HEK293 (cell line): ENCODE measurements around the gene RASSF3.
"Not testable (repeated sequence)": the region's sequence is repeated elsewhere in the genome, so short reads cannot be mapped to it uniquely, and the experiment has no call there.

Experiments
- SALL2 ChIP-seq: fragments of 450-650 bp; formaldehyde crosslinking; IDR thresholded peaks from 2 replicates; pipeline ENCODE4 v1.5.0; 2017; ENCODE audit warnings: missing biosample characterization, mild to moderate bottlenecking, missing genetic modification characterization, borderline replicate concordance
- ZBTB7A ChIP-seq: fragments of 450-650 bp; formaldehyde crosslinking; IDR thresholded peaks from 2 replicates; pipeline ENCODE4 v1.5.1; 2016; ENCODE audit warnings: low read depth, missing biosample characterization, missing genetic modification characterization
- ZFP69B ChIP-seq: fragments of 450-650 bp; formaldehyde crosslinking; IDR thresholded peaks from 2 replicates; pipeline ENCODE4 v1.5.1; 2016; ENCODE audit warnings: missing biosample characterization, missing genetic modification characterization
- ZNF10 ChIP-seq: fragments of 450-650 bp; formaldehyde crosslinking; IDR thresholded peaks from 2 replicates; pipeline ENCODE4 v1.5.1; 2017; ENCODE audit warnings: missing biosample characterization, missing genetic modification characterization
- ZNF274 ChIP-seq, 2 experiments: fragments of 200-500 bp in 1 of 2; fragments of 450-650 bp in 1 of 2; sonication (Bioruptor generic) in 1 of 2; formaldehyde crosslinking in 1 of 2; IDR thresholded peaks; 2 replicates each; pipeline versions ENCODE4 v1.5.1 to v1.6.1; 2014 to 2016; ENCODE audit warnings: borderline replicate concordance in 1 of 2, inconsistent platforms in 1 of 2, low read length in 1 of 2, missing biosample characterization in 1 of 2, missing genetic modification characterization in 1 of 2
- ZNF280D ChIP-seq: fragments of 450-650 bp; formaldehyde crosslinking; IDR thresholded peaks from 2 replicates; pipeline ENCODE4 v1.5.1; 2016; ENCODE audit warnings: missing biosample characterization, missing genetic modification characterization
- TF ChIP-seq, protein P1 (sequence below): fragments of 450-650 bp; formaldehyde crosslinking; IDR thresholded peaks from 2 replicates; pipeline ENCODE4 v1.5.1; 2016; ENCODE audit warnings: missing biosample characterization, missing genetic modification characterization
- TF ChIP-seq, protein P2 (sequence below): fragments of 450-650 bp; formaldehyde crosslinking; IDR thresholded peaks from 2 replicates; pipeline ENCODE4 v1.5.1; 2016; ENCODE audit warnings: missing biosample characterization, missing genetic modification characterization
- TF ChIP-seq, protein P3 (sequence below): IDR thresholded peaks from 2 replicates; pipeline ENCODE4 v1.6.1; 2011; ENCODE audit warnings: mild to moderate bottlenecking, low read depth, low read length, borderline replicate concordance

- not testable (repeated sequence) for TF ChIP-seq SALL2 (tag by site-specific recombination); ZNF274 (IDR thresholded peaks at IDR 0.05; ENCODE audit: low read length); ZNF274 (tag by site-specific recombination; IDR thresholded peaks at IDR 0.05; ENCODE audit: borderline replicate concordance); ZNF10 (tag by site-specific recombination); ZFP69B (tag by site-specific recombination); ZNF280D (tag by site-specific recombination); ZBTB7A (tag by site-specific recombination)
- TF ChIP-seq, protein P1, sequence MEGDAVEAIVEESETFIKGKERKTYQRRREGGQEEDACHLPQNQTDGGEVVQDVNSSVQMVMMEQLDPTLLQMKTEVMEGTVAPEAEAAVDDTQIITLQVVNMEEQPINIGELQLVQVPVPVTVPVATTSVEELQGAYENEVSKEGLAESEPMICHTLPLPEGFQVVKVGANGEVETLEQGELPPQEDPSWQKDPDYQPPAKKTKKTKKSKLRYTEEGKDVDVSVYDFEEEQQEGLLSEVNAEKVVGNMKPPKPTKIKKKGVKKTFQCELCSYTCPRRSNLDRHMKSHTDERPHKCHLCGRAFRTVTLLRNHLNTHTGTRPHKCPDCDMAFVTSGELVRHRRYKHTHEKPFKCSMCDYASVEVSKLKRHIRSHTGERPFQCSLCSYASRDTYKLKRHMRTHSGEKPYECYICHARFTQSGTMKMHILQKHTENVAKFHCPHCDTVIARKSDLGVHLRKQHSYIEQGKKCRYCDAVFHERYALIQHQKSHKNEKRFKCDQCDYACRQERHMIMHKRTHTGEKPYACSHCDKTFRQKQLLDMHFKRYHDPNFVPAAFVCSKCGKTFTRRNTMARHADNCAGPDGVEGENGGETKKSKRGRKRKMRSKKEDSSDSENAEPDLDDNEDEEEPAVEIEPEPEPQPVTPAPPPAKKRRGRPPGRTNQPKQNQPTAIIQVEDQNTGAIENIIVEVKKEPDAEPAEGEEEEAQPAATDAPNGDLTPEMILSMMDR (tag by site-specific recombination) = not testable (repeated sequence)
- TF ChIP-seq, protein P2, sequence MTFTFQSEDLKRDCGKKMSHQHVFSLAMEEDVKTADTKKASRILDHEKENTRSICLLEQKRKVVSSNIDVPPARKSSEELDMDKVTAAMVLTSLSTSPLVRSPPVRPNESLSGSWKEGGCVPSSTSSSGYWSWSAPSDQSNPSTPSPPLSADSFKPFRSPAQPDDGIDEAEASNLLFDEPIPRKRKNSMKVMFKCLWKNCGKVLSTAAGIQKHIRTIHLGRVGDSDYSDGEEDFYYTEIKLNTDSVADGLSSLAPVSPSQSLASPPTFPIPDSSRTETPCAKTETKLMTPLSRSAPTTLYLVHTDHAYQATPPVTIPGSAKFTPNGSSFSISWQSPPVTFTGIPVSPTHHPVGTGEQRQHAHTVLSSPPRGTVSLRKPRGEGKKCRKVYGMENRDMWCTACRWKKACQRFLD (tag by site-specific recombination) = not testable (repeated sequence)
- TF ChIP-seq, protein P3, sequence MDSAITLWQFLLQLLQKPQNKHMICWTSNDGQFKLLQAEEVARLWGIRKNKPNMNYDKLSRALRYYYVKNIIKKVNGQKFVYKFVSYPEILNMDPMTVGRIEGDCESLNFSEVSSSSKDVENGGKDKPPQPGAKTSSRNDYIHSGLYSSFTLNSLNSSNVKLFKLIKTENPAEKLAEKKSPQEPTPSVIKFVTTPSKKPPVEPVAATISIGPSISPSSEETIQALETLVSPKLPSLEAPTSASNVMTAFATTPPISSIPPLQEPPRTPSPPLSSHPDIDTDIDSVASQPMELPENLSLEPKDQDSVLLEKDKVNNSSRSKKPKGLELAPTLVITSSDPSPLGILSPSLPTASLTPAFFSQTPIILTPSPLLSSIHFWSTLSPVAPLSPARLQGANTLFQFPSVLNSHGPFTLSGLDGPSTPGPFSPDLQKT = not testable (repeated sequence)
Observed at GRCh38 chr12:64626588-64626987, 16.3 kb downstream of the RASSF3 start.
